Stimulated activated naive CD4-positive, alpha-beta T cell treated with Interleukin-2 at 50 U/mL for 16 hours (primary cell): ENCODE data around the gene TERC.
"Not testable (repeated sequence)": the region's sequence is repeated elsewhere in the genome, so short reads cannot be mapped to it uniquely, and the experiment has no call there.

Source experiments
- DNase-seq: peaks from one replicate; lab custom pipeline; 2025; lab: John Stamatoyannopoulos, UW

TERC gene

DNA sequence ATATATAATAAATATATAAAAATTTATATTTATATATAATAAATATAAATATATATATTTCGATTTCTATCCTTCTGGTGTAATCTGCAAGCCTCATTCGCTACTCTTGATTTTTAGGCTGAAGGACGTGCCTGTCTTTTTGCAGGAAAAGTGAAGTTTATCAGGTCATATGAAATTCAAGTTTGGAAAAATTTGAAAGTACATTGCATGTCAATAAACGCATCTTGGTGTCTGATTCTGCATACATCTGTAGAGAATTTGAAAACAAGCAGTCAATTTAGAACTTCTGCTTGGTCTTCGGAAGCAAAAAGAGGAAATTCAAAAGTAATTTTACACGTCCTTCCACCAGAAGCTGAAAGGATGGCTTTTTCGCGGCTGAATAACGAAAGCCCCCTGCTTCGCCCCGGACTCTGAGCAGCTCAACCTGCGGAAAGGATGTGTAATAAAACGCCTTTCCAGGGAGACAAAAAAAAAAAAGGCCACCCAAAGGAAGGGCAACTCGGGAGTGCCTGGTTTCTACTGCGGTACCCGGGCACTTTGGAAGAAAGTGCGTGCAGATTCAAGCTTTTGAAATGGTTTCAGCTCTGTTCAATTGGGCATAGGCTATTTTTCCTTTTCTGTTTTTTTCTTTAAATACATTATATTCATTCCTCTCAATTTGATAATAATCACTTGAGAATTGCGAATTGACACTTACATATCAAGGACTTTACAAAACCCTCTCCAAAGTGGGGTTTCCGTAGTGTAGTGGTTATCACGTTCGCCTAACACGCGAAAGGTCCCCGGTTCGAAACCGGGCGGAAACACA is 6.8 kb upstream of the TERC start:
- peak; percentile 14 for DNase-seq

DNA sequence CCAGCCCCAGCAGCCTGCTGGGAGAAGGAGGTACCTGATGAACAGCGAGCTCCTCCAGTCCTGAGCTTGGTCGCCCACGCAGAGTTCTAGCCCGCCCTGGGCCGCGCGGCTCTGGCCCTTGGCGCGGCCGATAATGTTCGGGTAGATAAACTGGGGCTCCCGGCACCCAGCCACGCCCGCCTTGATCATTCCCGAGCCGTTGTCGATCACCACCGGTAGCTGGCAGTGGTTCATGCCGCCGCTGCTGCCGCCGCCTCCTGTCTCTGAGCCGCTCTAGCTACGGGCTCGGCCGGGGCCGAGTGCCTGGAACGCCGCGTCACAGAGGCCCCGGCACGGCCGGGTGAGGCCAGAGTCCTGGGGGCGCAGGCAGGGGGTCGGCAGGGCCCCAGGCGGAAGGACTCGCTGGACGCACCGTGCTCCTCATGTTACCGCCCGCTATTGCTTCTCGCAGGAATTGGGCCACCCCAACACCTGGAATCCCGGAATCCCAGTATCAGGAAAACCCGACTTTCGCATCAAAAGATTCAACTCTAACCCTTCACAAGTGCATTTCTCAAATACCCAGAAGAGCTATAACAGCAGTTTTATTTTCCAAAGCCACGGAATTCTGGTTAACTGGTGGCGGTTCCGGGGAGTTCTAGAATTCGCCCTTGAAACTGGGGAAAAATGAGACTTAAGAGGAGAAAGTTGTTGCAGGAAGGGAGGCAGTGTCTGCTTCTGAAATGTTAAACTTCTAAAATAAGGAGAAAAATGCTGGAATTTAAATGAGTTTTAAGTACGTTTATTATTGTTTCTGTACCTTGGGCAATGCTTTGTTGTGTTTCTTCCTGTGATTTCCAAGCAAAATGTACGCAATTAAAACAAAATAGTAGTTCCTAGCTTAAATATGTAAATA is 4.7 kb upstream of the TERC start, which contains the start of gene ACTRT3:
Gene ACTRT3 (minus strand): TSS at position 275 of the 895 bp plus-strand sequence. CDS start 41 bp downstream, at position 234.
- peak; percentile 60 for DNase-seq

DNA sequence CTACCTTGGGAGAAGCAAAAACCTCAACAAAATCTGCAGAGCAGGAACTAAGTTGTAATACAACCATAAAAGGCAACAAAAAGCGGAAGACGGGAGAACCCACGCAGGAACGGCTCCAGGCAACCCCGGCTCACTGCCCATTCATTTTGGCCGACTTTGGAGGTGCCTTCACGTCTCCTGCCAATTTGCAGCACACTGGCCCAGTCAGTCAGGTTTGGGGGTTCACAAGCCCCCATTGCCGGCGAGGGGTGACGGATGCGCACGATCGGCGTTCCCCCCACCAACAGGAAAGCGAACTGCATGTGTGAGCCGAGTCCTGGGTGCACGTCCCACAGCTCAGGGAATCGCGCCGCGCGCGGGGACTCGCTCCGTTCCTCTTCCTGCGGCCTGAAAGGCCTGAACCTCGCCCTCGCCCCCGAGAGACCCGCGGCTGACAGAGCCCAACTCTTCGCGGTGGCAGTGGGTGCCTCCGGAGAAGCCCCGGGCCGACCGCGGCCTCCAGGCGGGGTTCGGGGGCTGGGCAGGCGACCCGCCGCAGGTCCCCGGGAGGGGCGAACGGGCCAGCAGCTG is 463 bp downstream of the TERC start:
- peak; percentile 45 for DNase-seq

DNA sequence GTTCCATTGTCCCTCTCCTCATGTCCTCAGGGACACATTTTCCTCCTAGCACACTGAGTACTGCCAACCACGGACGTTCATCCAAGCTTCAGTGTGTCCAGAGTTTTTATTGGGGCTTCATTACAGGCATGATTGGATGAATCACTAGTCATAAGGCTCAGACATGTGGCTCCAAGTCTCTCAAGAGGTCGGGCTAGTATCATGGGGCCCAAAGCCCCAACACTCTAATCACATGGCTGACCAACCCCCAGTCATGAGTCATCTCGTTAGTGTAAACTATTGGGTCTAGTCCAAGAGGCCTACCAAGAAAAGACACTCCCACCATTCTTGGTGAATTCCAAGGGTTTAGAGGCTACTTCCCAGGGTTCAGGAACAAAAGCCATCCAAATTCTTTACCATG is 4.4 kb downstream of the TERC start:
- no peak for DNase-seq

DNA sequence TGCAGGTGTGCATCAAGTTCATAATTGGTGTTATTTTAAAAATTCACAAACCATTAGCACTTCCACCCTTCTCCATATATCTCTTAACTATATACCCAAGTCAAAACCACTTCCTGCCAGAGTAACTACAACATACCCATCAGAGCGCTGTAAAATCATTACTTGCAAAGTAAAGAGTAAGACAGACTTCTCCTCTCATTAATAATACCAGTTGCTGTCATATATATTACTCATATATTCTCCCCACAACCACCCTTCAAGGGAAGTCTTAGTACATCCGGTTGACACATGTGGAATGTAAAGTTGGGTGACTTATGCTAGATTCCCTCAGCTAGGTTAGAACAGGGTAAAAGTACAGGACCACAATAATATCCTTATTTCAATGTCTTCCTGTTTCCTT is 5.6 kb downstream of the TERC start:
- no peak for DNase-seq

DNA sequence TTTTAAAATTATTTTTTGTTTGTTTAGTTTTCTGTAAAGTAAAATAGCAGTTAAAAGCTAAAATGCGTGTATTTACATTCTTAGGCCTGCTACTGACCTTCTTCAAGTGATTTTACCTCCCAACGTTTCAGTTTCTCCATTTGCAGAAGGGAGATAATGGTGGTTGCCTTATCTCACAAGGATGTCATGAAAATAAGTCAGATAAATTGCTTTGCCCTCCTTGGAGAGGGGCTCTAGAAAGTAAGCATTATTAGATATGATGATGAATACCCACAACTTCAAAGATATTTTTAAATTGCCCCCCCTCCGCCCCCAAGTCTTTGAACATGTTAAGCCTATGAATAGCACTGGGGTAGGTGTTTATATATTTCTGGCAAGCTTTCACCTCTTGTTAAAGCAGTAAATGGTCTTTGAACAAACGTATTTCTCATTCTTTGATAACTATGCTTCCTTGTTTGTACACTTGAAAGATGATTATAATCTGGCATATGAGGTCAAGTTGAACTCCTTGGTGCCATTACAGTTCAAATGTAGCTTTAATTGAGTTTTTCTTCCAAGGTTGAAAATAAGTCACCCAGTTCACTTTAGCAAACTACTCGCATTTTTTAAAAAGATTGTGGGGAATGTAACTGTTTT is 6.4 kb downstream of the TERC start:
- no peak for DNase-seq

DNA sequence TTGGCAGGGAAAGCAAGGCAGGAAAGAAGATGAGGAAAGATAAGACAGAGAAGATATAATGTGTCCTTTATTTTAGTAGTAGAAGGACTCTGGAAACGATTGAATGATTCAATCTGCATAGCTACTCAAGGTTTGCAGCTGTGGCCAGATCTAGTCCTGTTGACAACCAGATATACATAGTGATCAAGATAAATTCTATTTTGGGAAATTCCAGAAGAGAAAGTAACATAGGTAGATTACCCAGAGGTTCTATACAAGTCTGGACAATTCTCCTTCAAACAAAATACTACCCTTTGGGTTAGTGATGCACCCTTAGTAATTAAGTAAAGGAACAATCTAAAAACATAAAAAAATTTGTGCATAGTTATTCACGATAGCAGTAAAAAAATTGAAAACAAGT is 9.4 kb downstream of the TERC start:
- no peak for DNase-seq

DNA sequence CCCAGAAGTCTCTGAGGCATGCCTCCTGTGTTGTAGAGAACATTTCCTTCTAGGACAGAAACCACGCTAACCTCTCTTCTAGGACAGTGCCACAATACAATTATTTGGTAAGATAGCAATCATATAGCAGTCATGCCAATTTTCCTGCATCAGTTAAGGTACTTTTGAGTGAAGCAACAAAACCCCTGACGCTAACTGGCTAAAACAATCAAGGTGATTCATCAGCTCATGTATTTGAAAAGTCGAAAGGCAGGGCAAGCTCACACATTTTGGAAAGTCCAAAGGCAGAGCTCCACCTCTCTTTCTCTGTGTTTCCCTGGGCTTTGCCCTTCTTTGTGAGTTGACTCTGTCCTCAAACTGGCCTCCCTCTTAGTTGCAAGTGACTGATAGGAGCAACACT is 10.1 kb downstream of the TERC start:
- no peak for DNase-seq

DNA sequence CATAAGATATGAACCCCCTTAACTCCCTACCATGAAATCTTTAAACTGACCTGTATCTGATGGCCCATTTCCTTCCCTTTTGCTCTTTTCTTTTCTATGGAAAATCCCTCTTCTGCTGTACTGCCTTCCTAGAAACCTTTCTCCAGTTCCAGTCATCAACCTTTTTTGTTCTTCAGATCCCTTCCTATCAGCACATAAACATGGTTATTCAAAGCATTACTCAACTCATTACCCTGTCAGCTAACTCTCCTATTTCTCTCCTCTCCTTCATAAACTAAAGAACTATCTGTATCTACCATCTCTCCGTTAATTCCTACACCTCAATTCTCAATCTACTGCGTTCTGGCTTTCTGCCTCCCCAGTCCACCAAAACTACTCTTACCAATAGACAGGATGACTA is 13.0 kb downstream of the TERC start:
- no peak for DNase-seq

DNA sequence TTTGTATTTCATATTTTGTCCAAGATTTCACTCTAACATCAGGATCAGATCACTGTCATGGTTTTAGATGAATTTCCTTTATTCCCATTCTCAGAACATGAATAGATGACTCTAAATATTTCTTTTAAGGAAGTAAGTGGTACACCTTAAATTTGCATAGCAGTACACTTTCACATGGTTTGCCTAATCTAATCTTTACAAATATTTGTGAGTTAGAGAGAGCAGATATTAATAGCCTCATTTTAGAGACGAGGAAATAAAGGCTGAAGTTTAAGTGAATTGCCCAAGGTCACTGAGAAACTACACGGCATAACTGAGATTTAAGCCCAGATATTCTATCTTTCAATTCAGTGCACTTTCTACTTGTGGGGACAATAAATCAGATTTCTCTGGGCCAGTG is 14.2 kb downstream of the TERC start:
- DNase-seq = no peak

DNA sequence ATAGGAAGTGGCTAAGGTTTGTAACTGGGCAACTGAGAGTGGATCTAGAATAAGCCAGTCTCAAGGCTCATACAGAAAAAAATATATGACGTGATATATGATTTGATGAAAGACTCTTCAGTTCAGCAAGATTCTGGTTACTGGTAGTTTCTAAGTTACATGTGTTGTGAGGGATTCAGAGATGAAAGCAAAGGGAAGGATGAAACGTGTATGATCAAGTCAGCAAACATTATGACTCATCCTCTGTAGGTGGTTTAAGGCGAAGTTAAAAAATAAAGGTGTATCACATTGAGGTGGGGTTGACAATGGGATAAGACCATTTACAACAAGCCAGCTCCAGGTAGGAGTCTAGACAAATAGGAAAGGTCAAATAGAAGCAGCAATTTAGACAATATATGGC is 16.2 kb downstream of the TERC start:
- DNase-seq = no peak

DNA sequence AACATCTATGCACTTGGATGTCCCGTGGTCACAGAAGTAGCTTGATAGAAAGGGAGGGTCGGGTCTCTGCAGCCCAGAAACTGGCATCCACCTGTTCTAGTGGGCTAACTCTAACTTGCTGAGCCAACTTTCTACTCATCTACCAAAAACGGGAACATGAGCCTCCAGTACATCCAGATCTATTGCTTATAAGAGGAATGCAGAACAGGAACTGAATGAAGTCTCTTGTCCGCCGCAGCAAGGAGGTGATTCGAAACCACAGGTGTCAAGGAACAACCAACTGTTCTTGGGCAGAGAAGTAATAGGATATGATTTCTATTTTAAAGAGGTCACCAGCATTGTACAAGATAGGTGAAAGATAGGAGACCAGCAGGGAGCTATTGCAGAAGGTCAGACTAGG is 17.9 kb downstream of the TERC start:
- DNase-seq = no peak

DNA sequence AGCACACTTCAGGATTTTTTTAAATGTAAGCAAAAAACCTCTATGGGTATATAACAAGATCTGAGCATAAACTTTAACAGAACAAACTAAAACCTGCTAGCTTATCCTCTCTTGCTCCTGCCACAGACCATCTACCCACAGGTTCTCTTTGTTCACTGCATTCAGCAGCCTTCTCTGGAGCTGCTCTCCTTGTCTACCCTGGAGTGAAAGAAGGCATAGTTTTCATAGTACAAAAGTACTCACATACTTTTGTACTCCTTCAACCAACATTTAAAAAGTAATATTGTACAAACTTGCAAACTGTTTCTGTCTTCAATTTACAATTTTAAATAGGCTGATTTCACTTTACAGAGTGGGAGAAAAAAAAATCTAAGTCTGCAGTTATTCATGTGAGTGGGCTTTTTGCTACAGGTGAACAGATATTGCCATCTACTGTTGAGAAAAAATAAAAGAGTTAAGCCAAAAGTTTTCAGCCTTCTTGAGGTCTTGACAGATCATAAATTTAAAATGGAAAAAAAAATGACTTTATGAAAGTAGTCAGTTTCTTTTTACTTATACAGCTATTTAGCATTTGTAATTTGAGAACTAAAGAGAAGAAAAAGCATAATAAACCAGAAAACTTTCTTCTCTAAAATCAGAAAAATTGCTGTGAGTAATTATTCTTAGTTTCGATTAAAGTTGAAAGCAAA is 20.4 kb downstream of the TERC start:
- no peak for DNase-seq

DNA sequence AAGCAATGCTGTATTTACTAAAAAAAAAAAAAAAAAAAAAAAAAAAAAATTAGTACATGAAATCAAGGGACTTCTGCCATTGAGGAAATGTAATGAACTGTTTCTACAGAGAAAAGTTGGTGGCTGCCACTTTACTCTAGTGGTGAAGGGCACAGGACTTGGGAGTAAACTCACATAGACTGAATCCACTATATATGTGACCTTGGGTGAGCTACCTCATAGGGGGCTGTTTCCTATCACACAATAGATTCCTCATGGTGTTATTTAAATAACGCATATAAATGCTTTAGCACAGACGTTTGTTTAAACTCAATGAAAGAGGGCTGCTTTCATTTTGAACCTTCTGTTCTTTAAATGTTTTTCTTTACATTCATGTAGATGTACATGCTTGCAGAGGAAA is 25.8 kb downstream of the TERC start:
- DNase-seq = no peak

DNA sequence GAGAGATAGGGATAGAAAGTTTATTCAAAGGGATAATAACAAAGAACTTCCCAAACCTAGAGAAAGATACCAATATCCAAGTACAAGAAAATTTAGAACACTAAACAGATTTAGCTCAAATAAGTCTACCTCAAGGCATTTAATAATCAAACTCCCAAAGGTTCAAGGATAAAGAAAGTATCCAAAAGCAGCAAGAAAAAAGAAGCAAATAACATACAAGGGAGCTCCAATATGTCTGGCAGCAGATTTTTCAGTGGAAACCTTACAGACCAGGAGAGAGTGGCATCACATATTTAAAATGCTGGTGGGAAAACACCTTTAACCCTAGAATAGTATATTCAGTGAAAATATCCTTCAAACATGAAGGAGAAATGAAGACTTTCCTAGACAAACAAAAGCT is 33.0 kb downstream of the TERC start:
- not testable (repeated sequence) for DNase-seq

DNA sequence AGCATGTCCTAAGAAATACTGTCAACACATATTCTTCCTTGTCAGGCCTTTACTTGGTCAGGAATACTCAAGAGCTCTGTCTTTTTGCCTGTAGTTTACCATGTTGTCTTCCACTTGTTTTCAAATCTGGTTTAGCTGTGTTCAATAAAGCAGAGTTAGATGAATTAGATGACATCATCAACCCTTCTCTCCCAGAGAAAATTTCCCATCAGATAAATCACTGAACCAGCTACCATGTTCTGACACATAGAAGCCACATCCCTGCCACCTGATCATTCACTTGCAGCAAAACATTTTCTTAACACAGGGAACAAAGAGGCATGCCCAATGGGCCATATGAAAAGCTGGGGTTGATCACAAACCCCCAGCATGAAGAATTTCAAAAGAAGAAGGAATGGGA is 42.1 kb downstream of the TERC start:
- no peak for DNase-seq

DNA sequence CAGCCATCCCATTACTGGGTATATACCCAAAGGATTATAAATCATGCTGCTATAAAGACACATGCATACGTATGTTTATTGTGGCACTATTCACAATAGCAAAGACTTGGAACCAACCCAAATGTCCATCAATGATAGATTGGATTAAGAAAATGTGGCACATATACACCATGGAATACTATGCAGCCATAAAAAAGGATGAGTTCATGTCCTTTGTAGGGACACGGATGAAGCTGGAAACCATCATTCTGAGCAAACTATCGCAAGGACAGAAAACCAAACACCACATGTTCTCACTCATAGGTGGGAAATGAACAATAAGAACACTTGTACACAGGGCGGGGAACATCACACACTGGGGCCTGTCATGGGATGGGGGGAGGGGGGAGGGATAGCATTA is 46.4 kb downstream of the TERC start:
- DNase-seq = not testable (repeated sequence)
